Right renal pelvis (tissue), 4 donors: Measurements from ENCODE around the gene INPP5A. TPM values are rescaled to one million over a fixed set of nuclear protein-coding genes. Genes with fewer than 3 reads are reported as not detected.

Experiments used
- DNase-seq, 4 donors: peaks; one replicate each; pipeline ENCODE4 v3.0.0-alpha.2; 2013; ENCODE audit warnings: low read depth in 4 of 4, low spot score in 3 of 4, missing footprints in 1 of 4
- polyA plus RNA-seq, 4 donors: library from polyadenylated mRNA; unstranded; fragments of 120-200 nt; gene quantifications; one replicate each; pipeline ENCODE4 v1.2.1, GENCODE V29; 2013; ENCODE audit not compliant: insufficient read length in 4 of 4

The INPP5A gene
- polyA plus RNA-seq, 4 donors: 32.2 to 39.1 (median 36.2) TPM

DNA sequence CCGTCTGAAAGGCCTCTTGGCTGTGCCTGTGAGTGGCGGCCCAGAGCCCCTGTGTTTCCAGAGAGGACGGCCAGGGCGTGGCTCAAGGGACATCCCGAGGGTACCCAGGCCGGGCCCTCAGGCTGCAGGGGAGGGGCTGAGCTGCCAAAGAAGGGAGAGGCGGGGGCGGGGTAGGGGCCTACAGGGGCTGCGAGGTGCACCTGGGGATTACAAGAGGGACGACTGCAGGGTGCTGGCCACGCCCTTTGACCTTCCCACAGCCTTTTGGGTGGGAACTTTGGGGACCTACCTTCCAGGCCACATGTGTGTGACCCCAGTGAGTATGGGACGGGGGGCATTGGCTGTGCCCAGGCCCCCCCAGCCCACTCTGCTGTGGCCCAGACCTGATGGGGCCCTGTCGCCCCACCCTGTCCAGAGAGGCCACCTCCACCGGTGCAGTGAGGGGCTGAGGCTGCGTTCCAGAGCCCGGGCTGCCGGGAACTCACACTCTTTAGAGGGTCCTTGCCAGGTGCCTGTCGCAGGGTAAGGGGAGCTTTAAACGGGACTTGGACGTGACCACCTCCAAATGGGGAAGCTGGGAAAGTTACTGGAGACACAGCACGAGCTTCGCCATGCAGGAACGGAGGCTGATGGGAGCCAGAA is 267.3 kb downstream of the INPP5A start:
- no peak for DNase-seq

DNA sequence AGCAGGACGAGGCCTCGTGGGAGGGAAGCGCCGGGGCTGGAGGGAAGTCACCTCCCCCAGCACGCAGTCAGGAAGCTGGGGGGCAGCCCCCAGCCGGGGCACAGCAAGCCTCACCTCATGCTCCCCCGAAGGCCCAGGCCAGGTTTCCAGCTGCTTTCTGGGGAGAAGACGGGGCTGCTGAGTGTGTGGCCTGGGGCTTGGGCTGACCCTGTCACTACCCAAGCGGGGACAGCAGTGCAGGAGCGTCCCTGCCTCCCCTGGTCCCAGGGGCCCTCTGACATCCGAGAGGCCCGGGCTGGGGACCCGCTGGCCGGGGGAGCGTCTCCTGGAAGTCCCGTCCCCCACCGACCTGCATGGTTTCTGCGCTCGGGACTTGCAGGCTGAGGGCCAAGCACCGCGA is 268.0 kb downstream of the INPP5A start:
- DNase-seq: no peak

- no peak for DNase-seq
Measured at GRCh38 chr10:132806110-132806509, 268.5 kb downstream of the INPP5A start.

GRCh38 chr10:132806561-132807003 is 269.0 kb downstream of the INPP5A start:
- DNase-seq: no peak

DNA sequence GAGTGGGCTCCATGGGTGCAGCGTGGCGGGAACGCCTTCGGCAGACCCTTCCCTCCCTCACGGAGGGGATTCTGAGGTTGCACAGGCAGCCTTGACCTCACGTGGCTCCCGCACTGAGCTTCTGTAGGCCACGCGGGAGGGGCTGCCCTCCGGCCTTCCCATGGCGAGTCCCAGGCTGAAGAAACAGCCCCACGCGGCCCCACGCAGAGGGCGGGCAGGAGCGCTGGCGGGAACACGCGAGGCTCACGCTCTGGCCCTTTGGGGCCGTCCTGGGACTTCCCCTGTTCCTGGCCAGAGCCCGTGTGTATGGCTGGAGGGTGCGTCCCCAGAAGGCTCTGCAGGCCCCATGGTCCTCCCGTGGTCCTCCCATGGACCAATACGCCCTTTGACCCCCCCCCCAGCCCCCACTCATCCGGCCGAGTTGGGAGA is 270.0 kb downstream of the INPP5A start:
- DNase-seq: no peak

- DNase-seq: no peak
Measured at GRCh38 chr10:132808383-132809231, 271.0 kb downstream of the INPP5A start.

DNA sequence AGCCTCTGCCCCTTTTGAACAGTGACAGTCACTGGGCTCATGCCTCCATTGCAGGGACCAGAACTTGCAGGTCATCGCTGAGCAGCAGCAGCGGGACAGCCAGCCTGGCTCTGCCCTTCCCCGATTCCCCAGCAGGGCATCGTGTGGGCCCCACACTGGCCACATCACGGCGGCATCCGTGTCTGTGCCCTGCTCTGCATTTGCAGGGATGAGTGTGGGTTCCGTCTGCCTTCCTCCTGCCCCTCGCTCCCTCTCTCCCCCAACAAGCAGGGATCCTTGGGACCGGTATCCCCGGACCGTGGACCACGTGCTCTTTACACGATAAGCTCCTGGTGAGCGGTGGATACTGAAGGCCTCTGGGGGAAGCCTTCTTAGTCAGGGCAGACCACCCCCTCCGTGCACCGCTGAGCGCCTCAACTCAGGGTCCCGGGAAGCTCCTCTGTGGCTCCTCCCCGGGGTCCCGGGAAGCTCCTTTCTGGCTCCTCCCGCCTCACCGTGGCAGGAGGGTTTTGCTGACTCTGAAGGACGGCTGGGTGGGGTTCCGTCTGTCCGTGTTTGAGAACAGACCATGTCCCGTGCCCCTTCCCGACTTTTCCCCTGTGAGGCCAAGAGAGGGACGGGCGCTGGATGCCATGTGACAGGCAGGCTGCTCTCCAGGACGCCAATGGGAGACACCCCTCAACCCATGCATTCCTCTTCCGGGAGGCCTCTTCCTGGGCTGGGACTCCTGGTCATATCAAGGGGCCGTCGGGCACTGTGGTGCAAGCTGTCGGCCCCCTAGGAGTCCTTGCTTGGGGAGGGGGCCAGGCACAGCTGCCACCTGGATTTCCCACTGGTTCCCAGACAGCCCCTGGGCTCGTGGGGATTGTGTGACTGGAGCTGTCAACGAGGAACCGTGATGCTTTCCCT is 271.9 kb downstream of the INPP5A start:
- no peak for DNase-seq

- no peak for DNase-seq
Measured at GRCh38 chr10:132810141-132810806, 272.7 kb downstream of the INPP5A start.

DNA sequence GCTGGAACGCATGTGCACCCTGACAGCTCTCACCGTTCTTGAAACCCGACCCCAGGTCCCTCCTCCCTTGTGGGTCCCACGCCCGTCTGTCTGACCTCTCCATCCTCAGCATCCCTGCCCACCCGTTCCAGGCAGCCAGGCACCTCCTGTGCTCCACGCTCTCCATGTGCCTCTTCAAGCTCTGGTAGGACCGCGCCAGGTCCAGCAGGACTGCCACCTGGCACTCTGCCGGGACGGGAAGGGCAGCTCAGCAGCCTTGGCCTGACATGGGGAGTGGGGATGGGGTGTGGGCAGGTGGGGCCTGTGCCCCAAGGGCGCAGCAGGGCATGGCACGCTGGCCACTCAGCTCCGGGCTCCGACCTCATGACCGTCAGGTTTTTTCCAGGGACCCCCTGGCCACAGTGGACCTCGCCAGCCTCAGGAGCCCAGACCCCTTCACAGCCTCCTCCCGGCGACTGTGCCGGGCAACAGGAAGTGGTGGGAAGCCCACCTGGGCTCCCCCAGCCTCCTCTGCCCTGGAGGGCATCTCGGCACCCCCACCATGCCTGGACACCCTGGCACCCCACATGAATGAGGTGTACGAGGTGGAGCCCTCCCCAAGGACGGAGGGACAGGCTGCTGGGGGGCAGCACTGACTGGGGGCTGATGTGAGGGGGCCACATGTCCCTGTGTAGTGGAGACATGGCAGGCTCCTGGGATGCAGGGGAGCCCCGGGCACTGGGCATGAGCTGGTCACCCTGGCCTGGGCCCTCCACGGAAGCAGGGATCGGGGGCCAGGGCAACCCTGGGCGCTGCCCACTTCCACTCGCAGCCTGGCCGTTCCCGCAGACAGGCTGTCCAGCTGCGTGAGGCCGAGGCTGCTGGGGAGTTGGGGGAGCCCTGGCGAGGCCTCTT is 273.5 kb downstream of the INPP5A start:
- no peak for DNase-seq

DNA sequence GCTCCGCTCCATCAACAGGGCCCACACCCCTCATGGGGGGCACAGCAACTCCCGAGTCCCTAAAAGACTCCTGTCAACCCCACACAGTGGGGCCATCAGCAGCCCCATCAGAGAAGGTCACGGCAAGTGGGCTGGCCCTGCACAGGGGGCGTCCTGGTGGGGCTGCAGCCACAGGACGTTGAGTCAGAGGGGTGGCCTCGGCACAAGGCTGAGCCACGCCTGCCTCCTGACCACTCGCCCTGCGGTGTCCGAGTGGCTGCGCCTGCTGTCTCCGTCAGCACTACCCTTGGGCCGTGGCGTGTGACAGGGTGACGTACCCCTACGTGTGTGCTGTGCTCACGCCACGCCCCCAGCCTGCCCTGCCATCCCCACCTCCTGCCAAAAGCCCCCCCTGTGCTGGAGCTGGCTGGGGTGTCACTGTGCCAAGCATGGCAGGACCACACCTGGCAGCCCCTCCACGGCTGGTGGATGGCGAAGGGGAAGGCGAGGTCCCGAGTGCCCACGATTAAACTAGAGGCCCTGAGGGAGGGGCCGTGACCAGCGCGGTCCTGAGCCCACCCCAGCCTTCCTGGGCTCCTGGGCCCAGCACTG is 274.4 kb downstream of the INPP5A start:
- no peak for DNase-seq

DNA sequence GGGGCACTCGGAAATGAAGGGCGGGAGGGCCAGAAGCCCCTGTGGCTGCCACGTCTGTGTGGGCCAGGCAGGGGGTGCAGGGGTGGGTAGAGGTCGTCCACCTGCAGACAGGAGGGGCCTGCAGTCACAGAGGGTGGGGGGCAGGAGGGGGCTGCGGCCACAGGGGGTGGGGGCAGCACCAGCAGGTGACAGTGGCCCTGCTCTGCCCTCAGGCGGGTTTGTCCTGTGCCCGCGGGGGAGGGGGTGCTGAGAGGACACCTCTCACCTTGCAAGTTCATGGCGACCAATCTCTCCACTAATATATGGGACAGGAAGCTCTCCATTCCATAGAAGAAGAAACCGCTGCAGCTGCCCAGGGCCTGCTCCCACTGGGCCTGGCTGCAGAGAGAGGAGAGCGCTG is 274.9 kb downstream of the INPP5A start:
- DNase-seq: no peak

GRCh38 chr10:132813001-132813401 is 275.4 kb downstream of the INPP5A start:
- DNase-seq: no peak

DNA sequence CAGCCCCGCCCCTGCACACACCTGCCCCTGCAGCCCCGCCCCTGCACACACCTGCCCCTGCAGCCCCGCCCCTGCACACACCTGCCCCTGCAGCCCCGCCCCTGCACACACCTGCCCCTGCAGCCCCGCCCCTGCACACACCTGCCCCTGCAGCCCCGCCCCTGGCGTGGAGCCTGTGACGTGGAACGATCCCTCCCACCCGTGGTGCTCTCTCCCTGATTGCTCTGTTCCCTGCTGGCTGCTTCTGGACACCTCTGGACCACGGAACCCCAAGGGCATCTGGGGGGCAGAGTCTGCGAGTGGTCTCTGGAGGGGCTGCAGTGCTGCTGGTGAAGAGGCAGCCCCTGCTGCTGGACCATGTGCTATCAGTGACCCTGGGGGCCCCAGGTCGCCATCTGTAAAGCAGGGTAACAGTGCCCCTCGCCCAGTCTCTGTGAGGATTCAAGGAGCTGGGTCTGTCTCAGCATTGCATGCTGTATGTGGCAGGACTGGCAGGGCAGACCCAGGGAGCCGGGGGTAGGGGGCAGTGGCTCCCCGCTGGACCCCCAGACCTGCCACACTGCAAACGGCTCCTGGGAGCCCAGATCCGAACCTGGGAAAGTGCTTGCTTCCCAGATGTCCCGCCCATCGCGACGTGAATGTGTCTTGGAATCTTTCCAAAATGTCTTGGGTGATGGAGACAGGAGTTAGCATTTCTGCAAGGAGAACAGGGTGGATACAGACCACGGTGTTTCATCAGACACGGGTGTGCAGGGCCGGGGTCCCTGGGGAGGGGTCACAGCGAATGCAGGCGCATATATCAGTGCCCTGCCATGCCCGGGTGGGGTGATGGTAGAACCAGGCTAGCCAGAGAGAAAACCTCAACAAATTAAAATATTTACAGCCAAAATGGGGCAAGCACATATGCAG is 276.2 kb downstream of the INPP5A start:
- DNase-seq: no peak

DNA sequence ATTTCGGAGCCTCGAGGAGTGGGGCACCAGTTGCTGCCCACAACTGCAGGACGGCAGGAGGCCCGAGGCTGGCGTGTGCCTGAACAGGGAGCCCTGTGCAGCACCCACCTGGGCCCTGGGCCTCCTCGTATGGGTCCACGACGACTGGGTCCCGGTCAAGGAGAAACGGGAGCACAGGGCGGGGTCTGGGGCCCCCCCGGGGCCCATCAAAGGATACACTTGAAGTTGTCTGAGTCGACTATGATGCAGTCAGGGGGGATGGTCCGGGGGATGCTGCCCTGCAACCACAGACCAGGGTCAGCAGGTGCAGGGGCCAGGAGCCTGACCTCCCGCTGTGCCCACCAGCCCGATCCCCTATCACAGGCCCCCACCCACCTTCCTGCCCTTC is 276.9 kb downstream of the INPP5A start:
- DNase-seq: no peak

- DNase-seq: no peak
Measured at GRCh38 chr10:132815168-132815857, 277.7 kb downstream of the INPP5A start.

GRCh38 chr10:132816718-132817117 is 279.1 kb downstream of the INPP5A start:
- DNase-seq: no peak

- no peak for DNase-seq
Measured at GRCh38 chr10:132817701-132818211, 280.2 kb downstream of the INPP5A start.
